T-helper 1 cell (primary cell): ENCODE measurements around the gene IFT22.
"Not testable (repeated sequence)": the region's sequence is repeated elsewhere in the genome, so short reads cannot be mapped to it uniquely, and the experiment has no call there.

ENCODE experiments used
- DNase-seq, 5 donors: peaks; one replicate each; pipeline ENCODE4 v3.0.0-alpha.2; 2012 to 2020
- total RNA-seq, 4 donors: gene quantifications; one replicate each; lab custom pipeline; 2026; lab: John Stamatoyannopoulos, UW

Gene IFT22
- total RNA-seq: 1.1 to 2.9 (median 2.1) reads per million in 4 donors

DNA sequence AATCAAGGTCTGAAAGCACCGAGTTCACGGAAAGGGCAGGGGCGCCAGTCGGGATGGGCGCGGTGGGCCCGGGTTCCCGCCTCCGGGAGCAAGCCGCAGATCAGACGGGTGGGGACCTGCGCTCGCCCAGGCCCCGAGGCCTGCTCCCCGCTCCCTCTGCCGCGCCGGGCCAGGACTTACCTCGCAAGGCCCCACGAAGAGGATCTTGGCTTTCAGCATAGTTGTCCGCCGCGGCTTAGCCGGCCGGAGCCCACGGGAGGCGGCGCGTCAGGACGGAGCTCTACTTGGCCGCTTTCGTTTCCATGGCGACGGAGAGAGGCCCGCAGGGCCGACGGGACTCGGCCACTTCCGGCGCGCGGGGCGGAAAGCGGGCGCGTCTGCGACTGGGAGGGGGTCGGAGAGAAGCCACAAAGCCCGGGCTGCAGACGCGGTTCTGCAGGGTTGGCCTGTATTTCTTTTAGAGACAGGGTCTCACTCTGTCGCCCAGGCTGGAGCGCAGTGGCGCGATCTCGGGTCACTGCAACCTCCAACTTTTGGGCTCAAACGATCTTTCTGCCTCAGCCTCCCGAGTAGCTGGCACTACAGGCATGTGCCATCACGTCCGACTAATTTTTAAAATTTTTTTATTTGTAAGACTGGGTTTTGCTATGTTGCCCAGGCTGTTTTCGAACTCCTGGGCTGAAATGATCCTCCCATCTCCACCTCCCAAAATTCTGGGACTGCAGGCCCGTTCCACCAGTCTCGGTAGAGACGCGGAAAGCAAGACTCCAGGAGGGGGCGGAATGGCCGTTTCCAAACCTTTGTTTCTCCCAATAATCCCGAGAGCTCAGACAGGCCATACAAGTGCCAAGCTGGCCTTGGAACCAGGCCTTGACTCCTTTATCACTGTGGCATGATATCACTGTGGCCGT is at the start of gene IFT22:
Gene IFT22 (minus strand): TSS at position 322 of the 911 bp plus-strand sequence. CDS start 103 bp downstream, at position 219.
- peak; percentile 63 to 88 (median 73) for DNase-seq

DNA sequence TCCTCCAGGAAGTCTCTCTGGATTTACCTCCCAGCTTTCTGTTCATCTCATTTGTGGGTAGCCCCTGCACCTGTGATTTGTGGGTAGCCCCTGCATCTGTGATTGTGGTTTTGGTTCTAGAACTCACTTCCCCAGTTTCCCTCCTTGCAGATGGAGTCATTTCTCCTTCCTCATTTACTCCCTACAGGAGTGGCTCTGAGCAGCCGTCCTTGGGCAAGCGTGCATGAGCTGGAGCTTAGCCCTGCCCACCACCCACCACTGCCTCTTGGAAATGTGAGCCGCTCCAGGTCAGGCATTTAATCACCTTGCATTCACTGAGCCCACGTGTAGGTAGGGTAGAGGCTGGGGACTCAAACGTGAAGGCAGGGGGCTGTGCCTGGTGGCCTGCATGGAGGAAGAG is 49.2 kb upstream of the IFT22 start:
- DNase-seq: no peak

DNA sequence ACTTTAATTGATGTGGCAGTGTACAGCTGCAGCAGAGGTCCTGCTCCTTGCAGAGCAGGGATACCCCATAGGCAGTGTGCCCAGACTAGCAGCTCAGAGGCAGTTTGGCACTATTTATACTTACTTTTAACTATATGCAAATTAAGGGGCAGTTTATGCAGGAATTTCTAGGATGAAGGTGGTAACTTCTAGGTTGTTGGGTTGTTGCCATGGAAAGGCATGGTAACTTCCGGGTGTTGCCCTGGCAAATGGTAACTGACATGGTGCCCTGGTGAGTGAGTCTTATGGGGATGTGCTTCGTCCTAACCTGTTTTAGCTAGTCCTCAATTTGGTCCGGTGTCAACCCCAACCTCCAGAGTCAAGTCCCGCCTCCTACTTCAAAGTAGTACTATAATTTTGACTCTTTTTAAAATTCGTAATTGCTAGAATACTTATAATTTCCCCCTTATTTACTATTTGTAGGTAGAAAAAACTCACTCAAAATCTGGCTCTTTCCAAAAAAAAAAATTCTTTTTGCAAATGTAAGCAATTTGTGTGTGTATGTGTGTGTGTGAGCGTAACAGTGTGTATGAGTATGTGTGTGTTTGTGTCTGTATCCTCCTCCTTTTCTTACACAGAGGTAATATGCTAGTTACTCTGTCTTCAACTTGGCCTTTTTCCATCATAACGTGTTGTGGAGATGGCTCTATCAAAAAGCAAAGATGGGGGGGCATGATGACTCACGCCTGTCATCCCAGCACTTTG is 47.0 kb upstream of the IFT22 start:
- DNase-seq: no peak

DNA sequence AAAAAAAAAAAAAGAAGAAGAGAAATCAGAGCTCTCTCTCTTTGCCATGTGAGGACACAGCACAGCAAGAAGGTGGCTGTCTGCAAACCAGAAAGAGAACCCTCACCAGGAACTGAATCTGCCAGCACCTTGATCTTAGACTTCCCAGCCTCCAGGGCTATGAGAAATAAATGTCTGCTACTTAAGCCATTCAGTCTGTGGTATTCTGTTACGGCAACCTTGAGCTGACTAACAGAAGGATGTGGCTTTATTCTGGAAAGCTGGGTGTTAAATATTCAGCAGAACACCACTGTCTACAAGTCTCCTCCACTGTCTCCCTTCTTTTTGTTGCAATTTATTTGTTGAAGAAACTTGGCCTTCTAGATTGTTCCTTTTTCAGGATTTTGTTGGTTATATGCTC is 46.1 kb upstream of the IFT22 start:
- no peak for DNase-seq

DNA sequence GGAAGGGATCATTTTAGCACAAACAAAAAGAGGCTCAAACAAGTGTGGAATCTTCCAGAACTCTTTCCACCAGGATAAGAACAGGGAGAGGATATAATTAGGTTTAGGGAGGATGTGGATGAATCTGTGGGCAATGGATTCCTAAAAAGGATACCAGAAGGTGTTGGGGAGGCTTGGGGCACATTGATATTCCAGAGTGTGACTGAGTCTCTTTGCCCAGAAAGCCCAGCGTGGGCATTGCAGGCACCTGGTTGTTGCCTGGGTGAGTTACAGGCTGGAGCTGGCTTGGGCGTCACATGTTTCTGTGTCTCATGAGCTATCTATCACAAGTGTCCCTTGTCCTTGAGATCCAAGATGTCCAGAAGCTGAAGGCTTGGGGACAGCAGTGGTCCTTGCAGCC is 44.3 kb upstream of the IFT22 start:
- DNase-seq: no peak

DNA sequence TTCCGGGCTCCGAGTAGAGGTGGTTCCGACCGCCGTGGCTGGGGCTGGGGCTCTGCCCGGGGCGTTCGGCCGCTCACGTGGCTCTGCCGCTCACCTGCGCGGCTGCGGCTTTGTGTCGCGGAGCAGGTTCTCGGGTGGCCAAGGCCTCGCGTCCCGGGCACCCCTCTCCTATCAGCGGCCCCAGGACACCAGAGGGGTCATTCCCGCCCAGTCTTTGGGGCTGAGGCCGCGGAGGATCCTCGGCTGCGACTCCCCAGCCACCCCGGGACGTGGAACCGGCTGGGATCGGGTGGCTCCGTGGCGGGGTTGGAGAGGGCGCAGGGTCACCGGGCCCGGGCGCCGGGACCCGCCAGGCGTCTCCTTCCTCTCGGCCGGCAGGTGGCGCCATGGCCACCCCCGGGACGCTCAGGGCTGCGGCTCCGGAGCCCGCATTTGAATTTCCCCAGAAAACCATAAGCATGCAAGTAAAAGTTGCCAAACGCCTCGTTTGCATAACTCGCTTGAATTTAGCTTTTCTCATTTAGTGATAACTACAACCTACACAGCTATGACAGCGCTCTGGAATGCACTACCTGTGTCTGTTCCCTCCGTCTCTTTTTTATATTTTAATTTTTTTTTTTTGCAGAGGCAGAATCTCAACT is 42.2 kb upstream of the IFT22 start:
- DNase-seq: peak; percentile 27 to 58 (median 50)

DNA sequence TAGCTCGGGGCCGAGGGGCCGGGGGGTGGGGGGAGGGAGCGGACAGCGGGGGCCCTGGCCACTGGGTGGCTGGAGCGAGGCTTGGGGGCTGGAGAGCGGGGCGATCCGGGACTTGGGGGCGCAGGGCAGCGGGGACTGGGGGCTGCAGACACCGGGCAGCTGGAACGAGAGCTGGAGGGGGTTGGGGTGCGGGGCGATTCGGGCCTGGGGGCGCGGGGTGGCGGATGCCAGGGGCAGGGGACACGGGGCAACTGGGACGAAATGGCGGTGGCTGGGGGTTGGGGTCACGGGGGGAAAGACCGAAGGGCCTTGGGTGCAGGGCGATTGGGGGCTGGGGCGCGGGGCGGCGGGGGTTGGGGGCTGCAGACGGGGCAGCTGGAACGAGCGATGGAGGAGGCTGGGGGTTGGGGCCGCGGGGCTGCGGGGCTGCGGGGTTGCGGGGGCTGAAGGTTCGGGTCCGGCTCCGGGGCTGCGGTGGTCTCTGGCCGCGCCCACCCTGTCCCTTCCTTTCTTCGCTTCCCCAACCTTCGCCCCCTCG is 41.7 kb upstream of the IFT22 start:
- DNase-seq: no peak

DNA sequence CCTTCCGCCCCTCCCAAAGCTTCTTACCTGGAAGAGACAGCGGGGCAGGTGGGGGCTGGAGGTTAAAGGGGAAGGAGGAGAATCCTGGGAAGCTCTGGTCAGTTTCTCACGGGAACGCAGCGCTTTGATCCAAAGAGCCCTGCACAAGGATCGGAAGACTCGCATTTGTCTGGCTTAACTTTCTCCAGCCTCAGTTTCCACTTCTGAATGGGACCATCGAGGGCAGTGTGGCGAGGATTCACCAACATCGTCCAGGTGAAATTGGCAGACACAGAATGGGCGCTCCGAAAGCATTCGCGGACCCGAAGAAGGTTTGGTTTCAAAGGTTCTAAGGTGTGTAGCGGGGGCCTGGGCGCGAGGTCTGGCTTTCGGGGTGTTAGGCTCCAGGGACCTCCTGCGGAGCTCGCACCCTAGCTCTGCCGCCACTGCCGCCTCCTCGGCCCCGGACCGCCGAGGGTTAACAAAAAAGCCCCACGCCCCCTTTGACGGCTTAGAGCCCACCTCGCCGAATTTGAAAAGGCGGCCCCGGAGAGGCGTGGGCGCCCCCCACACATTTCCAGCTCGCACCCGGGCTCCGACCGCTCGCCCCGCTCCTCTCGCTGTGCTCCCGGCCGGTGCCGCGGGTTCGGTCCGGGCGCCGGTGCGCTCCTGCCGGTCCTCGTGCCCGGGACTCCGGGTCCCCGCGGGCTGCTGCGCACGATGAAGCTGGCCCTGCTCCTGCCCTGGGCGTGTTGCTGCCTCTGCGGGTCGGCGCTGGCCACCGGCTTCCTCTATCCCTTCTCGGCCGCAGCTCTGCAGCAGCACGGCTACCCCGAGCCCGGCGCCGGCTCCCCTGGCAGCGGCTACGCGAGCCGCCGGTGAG is 41.0 kb upstream of the IFT22 start, which contains the start of gene COL26A1:
Gene COL26A1 (plus strand): TSS at position 542 of the 862 bp plus-strand sequence. CDS start 158 bp downstream, at position 700.
- peak in 1 of 5 donors; percentile 18 for DNase-seq

DNA sequence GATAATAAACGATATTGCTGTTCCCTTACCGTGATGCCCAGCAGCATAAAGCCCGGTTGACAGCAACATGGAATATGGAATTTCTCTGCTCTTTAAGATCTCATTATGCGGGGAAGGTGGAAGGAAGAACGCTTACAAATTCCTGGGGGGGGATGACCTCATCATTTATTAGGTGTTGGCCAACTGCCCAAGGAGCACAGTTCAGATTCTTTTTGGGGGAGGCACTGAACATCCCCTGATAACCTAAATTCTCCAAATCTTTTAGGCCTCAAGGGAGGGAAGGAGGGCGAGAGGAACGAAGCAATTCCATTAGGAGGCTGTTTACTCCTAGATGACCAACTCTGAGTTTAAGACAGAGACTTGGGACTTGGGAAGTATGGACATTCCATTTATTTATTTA is 35.8 kb upstream of the IFT22 start:
- no peak for DNase-seq

DNA sequence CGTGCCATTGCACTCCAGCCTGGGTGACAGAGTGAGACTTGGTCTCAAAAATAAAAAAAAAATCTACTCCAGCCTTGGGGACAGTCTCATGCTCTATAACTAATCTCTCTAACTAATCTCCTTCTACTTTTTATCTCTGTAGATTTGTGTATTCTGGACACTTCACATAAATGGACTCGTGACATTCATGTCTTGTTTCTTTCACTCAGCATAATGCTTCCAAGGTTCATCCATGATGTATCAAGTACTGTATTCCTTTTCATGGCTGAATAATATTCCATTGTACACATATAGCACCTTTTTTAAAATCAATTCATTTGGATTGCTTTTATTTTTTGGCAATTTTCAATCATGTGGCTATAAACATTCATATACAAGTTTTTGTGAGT is 31.3 kb upstream of the IFT22 start:
- DNase-seq: no peak

DNA sequence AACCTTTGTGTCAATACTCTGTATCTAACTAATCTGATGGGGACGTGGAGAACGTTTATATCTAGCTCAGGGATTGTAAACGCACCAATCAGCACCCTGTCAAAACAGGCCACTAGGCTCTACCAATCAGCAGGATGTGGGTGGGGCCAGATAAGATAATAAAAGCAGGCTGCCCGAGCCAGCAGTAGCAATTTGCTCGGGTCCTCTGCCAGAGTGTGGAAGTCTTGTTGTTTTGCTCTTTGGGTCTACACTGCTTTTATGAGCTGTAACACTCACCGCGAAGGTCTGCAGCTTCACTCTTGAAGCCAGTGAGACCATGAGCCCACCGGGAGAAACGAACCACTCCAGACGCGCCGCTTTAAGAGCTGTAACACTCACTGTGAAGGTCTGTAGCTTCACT is 27.7 kb upstream of the IFT22 start:
- not testable (repeated sequence) for DNase-seq

DNA sequence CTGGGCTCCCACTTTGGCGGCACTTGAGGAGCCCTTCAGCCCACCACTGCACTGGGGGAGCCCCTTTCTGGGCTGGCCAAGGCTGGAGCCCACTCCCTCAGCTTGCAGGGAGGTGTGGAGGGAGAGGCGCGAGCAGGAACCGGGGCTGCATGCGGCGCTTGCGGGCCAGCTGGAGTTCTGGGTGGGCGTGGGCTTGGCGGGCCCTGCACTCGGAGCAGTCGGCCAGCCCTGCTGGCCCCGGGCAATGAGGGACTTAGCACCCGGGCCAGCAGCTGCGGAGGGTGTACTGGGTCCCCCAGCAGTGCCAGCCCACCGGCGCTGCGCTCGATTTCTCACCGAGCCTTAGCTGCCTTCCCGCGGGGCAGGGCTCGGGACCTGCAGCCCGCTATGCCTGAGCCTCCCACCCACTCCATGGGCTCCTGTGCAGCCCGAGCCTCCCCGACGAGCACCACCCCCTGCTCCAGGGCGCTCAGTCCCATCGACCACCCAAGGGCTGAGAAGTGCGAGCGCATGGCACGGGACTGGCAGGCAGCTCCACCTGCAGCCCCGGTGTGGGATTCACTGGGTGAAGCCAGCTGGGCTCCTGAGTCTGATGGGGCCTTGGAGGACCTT is 26.9 kb upstream of the IFT22 start:
- DNase-seq: not testable (repeated sequence)

DNA sequence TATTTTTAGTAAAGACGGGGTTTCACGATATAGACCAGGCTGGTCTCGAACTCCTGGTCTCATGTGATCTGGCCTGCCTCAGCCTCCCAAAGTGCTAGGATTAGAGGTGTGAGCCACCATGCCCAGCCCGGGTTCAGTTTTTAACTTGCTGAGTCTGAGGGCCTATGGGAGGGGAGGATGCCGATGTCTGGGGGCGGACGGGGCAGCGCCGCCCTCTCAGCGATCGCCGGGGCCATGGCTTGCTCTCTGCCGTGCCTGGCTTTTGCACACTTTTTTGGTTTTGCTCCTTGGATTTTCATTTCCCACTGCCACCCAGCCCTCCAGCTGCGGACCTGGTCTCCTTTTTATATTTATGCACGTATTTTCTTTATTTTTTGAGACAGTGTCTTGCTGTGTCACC is 25.9 kb upstream of the IFT22 start:
- DNase-seq: no peak

DNA sequence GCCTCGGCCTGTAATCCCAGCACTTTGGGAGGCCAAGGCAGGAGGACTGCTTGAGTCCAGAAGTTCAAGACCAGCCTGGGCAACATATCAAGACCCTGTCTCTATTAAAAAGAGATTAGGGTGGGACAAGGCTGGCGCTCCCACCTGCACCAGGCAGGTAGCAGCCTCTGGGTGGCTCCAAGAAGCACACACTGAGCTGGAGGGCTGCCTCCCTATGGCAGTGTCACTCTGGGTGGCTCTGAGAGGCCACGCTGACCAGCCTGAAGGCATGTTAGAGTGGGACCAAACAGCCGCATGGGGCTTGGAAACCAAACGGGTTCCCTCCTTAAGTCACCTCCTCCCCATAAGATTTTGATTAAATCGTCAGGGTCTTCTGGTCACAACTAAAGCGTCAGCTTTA is 21.3 kb upstream of the IFT22 start:
- DNase-seq: no peak

DNA sequence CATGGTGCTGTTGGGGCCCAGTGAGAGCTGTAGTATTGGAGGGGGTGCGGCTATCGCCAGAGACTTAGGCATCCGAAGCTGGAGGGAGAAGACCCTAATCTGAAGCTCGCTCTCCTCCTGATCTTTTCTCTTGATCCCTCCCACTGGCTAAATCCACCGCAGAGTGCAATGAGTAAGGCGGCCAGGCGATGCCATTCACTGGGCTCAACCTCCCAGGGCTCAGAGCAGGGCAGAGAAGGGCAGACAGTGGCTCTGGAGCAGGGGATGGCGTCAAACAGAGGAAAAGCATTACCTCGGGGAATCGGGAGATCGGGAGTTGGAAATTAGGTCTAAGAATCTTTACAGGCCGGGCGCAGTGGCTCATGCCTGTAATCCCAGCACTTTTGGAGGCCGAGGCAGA is 18.8 kb upstream of the IFT22 start:
- DNase-seq: no peak

DNA sequence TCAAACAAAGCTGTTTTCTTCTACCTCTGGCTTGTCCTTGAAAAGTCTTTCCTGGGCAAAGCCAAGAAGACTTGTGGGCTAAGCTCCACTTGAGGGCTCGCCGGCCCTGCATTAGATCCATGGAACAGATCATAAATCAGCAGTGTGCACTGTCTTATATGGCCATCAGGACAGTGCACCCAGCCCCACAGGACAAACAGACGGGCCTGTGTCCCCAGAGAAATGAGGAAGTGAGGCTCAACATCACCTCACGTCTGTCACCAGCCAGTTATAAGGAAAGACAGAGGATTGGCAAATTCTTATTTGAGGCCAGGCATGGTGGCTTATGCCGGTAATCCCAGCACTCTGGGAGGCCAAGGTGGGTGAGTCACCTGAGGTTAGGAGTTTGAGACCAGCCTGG is 12.3 kb upstream of the IFT22 start:
- DNase-seq: no peak

DNA sequence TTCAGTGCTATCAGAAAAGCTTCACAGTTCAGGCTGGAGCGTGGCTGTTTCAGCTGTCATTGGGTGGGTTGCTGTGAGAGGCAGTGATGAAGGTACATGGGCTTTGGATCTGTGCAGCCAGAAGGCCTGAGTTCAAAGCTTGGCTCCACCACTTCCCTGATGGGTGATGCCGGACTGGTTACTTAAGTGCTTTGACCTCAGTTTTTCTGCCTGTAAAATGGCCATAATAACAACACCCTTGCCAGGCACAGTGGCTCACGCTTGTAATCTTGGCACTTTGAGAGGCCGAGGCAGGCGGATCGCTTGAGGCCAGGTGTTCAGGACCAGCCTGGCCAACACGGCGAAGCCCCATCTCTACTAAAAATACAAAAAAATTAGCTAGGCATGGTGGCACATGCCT is 10.4 kb upstream of the IFT22 start:
- DNase-seq: no peak

DNA sequence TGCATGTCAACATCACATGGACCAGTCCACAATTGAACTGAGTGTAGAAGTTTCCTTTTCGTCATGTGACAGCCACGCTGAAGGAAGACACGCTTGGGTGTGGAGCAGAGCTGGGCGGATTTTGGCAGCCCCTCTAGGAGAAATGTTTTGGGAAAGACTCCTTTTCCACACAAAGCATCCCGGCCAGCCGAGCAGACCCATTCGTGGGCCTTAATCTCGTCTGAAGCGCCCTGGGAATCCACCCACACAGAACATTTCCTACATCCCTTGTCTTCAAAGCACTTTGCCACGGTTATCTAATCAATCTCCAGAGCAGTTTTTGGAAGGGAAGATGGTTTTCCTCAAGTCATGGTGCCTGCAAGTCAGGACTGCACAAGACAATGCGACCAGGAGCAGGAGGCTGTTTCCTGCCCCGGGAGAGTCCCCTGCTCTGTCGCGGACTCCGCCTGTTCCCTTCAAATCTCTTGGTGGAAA is 8.4 kb upstream of the IFT22 start:
- DNase-seq: no peak

DNA sequence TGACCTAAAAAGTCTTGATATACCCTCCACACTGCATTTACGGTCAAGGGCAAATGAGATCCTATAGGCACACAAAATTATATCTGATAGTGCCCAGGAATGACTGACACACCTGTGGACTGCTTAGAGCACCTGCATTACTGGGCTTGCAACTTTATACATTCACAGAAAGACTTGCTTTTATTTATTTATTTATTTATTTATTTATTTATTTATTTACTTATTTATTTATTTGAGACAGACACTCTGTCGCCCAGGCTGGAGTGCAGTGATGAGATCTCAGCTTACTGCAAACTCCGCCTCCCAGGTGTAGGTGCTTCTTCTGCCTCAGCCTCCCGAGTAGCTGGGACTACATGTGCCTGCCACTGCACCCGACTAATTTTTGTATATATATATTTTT is 6.5 kb upstream of the IFT22 start:
- no peak for DNase-seq

DNA sequence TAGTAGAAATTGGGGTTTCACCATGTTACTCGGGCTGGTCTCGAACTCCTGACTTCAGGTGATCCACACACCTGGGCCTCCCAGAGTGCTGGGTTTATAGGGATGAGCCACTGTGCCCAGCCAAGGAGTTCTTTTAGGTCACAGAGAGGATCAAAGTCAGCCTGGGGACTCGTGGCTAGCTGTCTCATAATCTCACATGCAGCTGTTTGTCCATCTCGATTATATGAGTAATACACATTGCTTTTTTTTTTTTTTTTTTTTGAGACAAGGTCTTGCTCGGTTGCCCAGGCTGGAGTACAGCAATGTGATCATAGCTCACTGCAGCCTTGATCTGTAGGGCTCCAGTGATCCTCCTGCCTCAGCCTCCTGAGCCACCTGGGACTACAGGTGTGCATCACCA is 2.2 kb downstream of the IFT22 start:
- no peak for DNase-seq

DNA sequence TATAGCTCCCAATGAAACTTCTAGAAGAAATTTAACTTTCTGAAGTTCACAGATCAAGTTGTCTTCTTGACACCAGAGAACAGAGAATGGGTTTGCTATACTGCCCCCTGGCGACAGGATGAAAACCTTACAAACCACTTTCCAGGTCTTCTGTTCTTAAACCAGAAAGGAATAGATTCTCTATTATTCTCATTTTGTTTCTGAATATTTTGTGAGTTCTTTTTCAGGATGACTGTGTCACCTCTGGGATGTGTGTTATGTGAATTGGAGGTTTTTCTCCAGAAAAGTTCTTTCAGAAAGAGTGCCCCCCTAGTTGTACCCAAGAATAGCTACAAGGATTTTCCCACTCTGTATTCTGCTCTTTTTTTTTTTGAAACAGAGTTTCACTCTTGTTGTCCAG is 6.3 kb downstream of the IFT22 start:
- peak in 4 of 5 donors; percentile 13 to 48 (median 28) for DNase-seq
